ENCODE results near the gene ZNF407.

Gene ZNF407

GRCh38 chr18:75005626-75006025 is 408.0 kb downstream of the ZNF407 start:
- Histone ChIP-seq H3K4me3 (ENCODE audit: low read depth, low read length) (no peak overlapping the region), H3K27ac (ENCODE audit: extremely low read depth, low read depth, low read length) (no peak overlapping the region), H3K36me3 (ENCODE audit: control insufficient read depth in 2 of 2, insufficient read depth in 1 of 2, low read length in 2 of 2) (no peaks in the 10 kb centered on the region), H3K4me1 (ENCODE audit: control insufficient read depth, insufficient read depth, low read length) (peaks cover 6% of the 10 kb centered on the region; the same call in 1 of the 2 replicates), H3K9me3 (ENCODE audit: control insufficient read depth, insufficient read depth, low read depth, low read length) (no peaks in the 10 kb centered on the region)
- ChIA-PET POLR2A (no interaction called here), CTCF (interaction anchor here (0.6 to 0.7 kb wide), 3 partner anchors 49 to 443 kb away, joined by 3 read pairs; no protein-coding TSS in a partner anchor)
- TF ChIP-seq ZNF791 (tag by site-specific recombination; IDR thresholded peaks at IDR 0.05) (no peak), ZNF777 (tag by site-specific recombination; IDR thresholded peaks at IDR 0.05; ENCODE audit: borderline replicate concordance) (no peak), ZNF837 (tag by site-specific recombination; IDR thresholded peaks at IDR 0.05) (no peak), ZNF394 (tag by site-specific recombination; IDR thresholded peaks at IDR 0.05; ENCODE audit: borderline replicate concordance) (no peak), ZFP3 (tag by site-specific recombination; IDR thresholded peaks at IDR 0.05; ENCODE audit: low read depth) (no peak), TSHZ1 (tag by site-specific recombination; IDR thresholded peaks at IDR 0.05; ENCODE audit: borderline replicate concordance) (no peak), REPIN1 (tag by site-specific recombination; IDR thresholded peaks at IDR 0.05; ENCODE audit: low read depth) (no peak), GLIS1 (tag by site-specific recombination; IDR thresholded peaks at IDR 0.05) (no peak), ZFHX2 (tag by site-specific recombination; conservative IDR thresholded peaks at IDR 0.05) (no peak), ZNF292 (tag by site-specific recombination; IDR thresholded peaks at IDR 0.05; ENCODE audit: borderline replicate concordance, low read depth) (no peak), ATF2 (tag by site-specific recombination; IDR thresholded peaks at IDR 0.05; ENCODE audit: low read depth) (no peak)

- Histone ChIP-seq H3K4me1 (ENCODE audit: control insufficient read depth, insufficient read depth, low read length) (peaks cover 6% of the 10 kb centered on the region; the same call in 1 of the 2 replicates), H3K4me3 (ENCODE audit: low read depth, low read length) (no peak overlapping the region), H3K27ac (ENCODE audit: extremely low read depth, low read depth, low read length) (no peak overlapping the region), H3K36me3 (ENCODE audit: control insufficient read depth in 2 of 2, insufficient read depth in 1 of 2, low read length in 2 of 2) (no peaks in the 10 kb centered on the region), H3K9me3 (ENCODE audit: control insufficient read depth, insufficient read depth, low read depth, low read length) (no peaks in the 10 kb centered on the region)
- no peak for TF ChIP-seq ZNF121 (tag by site-specific recombination; IDR thresholded peaks at IDR 0.05)
- TF ChIP-seq PRDM4 (tag by site-specific recombination; IDR thresholded peaks at IDR 0.05), result no peak
- no peak for TF ChIP-seq ZEB2 (tag by site-specific recombination; IDR thresholded peaks at IDR 0.05)
- no peak for TF ChIP-seq ZNF24 (tag by site-specific recombination; IDR thresholded peaks at IDR 0.05)
- TF ChIP-seq ZNF513 (tag by site-specific recombination; IDR thresholded peaks at IDR 0.05), result no peak
- no peak for TF ChIP-seq ELK4 (IDR thresholded peaks at IDR 0.05; ENCODE audit: borderline replicate concordance, low read depth, low read length)
- TF ChIP-seq ZFP41 (tag by site-specific recombination; IDR thresholded peaks at IDR 0.05; ENCODE audit: borderline replicate concordance), result no peak
- no peak for TF ChIP-seq ZNF214 (tag by site-specific recombination; IDR thresholded peaks at IDR 0.05; ENCODE audit: borderline replicate concordance)
- TF ChIP-seq ZNF362 (tag by site-specific recombination; IDR thresholded peaks at IDR 0.05), result no peak
- no peak for TF ChIP-seq ZNF211 (tag by site-specific recombination; IDR thresholded peaks at IDR 0.05; ENCODE audit: low read depth)
- no peak for TF ChIP-seq OSR2 (tag by site-specific recombination; IDR thresholded peaks at IDR 0.05)
- no peak for TF ChIP-seq ZFHX2 (tag by site-specific recombination; conservative IDR thresholded peaks at IDR 0.05)
- POLR2A ChIA-PET, result no interaction called here
- CTCF ChIA-PET, result interaction anchor here (1.2 kb wide), 1 partner anchor 33 kb away, joined by 3 read pairs; no protein-coding TSS in a partner anchor
Observed at GRCh38 chr18:75008186-75008585, 410.5 kb downstream of the ZNF407 start.

Measured in HEK293 (cell line).